Measurements from ENCODE around the gene TNFRSF4.

TNFRSF4 gene

DNA sequence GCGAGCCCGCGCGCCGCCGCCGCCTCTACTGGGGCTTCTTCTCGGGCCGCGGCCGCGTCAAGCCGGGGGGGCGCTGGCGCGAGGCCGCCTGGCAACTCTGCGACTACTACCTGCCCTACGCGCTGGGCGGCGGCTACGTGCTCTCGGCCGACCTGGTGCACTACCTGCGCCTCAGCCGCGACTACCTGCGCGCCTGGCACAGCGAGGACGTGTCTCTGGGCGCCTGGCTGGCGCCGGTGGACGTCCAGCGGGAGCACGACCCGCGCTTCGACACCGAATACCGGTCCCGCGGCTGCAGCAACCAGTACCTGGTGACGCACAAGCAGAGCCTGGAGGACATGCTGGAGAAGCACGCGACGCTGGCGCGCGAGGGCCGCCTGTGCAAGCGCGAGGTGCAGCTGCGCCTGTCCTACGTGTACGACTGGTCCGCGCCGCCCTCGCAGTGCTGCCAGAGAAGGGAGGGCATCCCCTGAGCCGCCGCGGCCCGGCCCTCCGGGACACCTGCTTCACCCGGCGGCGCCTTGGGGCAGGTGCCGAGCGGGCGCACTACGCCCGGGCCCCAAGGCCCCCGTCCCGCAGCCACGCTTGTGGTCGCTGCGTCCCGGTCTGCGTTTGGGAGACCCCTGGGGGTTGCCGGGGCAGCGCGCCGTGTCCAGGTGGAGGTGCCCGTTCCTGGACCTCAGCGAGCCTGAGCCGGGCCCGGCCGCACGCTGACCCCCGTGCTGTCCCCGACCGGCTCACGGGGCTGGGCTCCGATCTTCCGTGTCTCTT lies 19.0 kb upstream of the TNFRSF4 start:
- DNase-seq (ENCODE audit: low spot score), result no peak

DNA sequence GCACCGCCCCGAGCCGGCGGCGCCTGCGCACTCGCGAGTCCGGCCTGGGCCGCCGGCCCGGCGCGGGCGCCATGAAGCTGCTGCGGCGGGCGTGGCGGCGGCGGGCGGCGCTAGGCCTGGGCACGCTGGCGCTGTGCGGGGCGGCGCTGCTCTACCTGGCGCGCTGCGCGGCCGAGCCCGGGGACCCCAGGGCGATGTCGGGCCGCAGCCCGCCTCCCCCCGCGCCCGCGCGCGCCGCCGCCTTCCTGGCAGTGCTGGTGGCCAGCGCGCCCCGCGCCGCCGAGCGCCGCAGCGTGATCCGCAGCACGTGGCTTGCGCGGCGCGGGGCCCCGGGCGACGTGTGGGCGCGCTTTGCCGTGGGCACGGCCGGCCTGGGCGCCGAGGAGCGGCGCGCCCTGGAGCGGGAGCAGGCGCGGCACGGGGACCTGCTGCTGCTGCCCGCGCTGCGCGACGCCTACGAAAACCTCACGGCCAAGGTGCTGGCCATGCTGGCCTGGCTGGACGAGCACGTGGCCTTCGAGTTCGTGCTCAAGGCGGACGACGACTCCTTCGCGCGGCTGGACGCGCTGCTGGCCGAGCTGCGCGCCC lies 18.3 kb upstream of the TNFRSF4 start, which contains the start of gene B3GALT6:
Gene B3GALT6, plus strand, starts transcription at position 30 of the 588 bp plus-strand sequence. Its CDS starts 42 bp downstream, at position 72.
- no peak for DNase-seq (ENCODE audit: low spot score)

DNA sequence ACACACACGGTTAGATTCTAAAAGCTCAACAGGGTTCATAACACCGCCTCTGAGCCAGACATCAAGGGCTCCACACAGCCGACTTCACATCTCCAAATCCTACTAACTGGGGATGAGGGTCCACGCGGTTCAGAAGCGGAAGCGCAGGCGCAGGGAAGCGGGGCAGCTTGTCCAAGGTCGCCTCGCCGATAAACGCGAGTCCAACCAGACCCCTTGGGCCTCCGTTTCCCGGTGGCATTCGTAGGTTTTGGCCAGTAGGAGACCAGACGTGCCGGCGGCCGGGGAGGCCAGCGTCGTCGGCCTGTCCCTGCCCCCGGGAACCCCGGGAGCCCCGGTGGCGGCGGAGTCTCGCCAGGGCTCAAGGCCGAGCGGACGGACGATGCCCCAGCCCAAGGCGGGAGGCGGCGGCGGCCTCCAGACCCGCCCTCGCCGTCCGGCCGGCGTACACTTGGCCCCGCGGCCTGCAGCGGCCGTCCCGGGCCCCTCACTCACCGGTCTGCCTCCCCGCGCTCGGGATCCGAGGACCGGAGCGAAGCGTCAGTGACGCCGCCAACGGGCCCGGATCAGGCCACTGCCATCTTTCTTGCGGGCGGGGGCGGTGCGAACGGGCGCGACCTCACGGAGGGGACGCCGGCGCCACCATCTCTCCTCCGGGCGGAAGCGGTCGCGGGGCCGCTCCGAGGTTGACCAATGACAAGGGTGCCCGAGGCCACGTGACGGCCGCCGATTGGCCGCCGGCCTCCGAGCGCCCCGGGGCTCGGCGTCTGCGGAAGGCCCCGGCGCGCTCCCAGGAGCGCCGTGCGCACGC lies 17.7 kb upstream of the TNFRSF4 start, which contains the start of gene SDF4:
Gene SDF4, minus strand, starts transcription at position 602 of the 808 bp plus-strand sequence. CDS start 3,229 bp downstream, outside the sequence.
- peak; percentile 92 for DNase-seq (ENCODE audit: low spot score)

DNA sequence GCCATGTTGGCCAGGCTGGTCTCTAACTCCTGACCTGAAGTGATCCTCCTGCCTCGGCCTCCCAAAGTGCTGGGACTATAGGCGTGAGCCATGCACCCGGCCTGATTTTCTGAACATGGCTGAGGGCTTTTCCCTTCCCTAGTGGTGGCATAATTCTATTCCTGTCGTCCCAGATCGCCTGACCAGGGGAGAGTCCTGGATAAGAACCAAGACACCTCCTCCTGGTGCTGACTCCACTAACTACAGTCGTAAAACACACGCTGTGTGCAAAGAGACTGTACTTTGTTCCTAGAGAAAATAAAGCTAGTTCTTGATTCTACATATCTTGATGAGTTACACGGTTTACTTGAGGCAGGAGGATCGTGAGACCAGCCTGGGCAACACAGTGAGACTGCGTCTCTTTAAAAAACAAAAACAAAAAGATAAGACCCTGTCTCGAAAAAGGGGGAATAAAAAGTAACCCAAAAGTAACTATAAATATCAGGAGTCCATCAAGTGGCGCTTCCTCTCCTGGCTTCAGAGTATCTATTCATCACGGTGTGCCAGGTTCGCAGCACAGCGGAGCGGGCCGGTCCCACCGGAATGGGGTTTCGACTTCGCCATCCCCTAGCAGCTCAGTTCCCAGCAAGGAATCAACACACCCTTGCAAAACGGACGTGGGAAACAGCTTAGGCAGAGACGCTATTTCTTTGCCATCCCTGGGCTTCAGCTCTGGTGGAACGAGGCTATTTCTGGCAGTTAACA lies 16.9 kb upstream of the TNFRSF4 start:
- DNase-seq (ENCODE audit: low spot score), result no peak

DNA sequence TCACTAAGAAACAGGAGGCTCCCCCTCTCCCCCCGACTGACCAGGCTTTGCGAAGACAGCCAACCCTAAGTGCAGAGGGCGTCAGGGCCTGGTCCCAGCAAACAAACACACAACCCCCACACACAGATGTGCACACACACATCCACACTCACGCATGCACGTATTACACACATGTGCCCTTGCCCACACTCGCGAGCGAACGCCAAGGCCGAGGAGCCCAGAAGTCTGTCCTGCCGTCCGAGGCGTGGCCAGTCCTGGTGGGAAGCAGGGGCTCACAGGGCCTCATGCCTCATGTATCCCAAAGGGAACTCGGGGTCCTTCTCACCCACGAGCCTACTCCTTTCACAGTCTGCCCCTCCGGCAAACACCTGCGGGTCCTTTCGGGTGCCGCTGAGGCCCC lies 15.8 kb upstream of the TNFRSF4 start:
- no peak for DNase-seq (ENCODE audit: low spot score)

DNA sequence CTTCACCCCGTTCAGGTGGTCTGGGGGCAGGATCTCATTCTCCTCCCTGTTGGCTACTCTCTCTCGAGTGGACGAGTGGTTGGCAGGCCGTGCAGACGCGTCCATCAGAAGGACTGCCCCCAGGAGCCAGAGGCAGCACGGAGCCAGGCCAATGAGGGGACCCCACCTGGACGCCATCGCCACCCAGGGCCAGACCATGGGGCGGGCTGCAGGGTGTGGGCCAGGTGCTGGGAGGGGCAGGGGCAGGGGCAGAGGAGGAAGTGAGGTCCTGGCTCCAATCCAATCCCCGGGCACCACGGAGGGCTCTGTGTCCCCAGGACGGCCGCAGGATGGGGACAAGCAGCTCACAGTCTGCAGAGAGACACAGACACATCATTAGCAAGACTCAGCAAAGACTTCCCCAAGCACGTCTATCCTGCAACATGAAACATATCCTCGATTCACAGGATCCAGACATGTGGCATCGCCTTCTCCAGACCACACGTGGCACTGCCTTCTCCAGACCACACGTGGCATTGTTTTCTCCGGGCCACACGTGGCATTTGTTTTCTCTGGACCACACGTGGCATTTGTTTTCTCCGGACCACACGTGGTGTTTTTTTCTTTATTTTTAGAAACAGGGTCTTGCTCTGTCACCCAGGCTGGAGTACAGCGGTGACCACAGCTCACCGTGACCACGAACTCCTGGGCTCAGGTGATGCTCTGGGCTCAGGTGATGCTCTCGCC lies 14.8 kb upstream of the TNFRSF4 start:
- DNase-seq (ENCODE audit: low spot score), result no peak

DNA sequence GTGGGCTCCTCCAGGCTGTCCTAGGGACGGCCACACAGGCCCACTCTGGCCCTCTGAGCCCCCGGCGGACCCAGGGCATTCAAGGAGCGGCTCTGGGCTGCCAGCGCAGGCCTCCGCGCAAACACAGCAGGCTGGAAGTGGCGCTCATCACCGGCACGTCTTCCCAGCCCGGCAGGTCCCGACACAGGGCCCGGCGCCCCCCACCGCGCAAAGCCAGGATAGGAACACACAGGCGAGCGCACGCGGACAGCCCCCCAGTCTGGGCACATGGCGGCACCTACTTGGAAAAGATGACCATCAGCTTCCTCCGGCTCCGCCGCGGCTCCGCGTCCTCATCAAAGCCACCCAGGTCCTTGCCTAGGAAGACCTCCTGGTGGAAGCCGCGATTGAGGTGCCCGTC lies 14.2 kb upstream of the TNFRSF4 start:
- no peak for DNase-seq (ENCODE audit: low spot score)

DNA sequence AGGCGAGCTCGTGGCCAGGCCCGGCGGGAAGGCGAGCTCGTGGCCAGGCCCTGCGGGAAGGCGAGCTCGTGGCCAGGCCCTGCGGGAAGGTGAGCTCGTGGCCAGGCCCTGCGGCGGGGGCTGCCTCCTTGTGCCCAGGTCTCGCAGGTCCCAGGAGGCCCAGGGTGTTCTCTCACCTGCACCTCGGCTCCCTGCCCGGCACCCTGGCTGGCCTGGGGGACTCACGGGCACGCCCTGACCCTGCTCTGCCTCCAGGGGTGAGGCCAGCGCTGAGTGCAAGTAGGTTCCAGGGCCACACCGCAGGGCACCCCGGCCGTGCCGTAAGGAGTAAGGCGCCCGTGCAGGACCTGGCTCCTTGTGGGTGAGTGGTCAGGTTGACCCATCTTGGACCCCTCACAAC lies 13.4 kb upstream of the TNFRSF4 start:
- no peak for DNase-seq (ENCODE audit: low spot score)

DNA sequence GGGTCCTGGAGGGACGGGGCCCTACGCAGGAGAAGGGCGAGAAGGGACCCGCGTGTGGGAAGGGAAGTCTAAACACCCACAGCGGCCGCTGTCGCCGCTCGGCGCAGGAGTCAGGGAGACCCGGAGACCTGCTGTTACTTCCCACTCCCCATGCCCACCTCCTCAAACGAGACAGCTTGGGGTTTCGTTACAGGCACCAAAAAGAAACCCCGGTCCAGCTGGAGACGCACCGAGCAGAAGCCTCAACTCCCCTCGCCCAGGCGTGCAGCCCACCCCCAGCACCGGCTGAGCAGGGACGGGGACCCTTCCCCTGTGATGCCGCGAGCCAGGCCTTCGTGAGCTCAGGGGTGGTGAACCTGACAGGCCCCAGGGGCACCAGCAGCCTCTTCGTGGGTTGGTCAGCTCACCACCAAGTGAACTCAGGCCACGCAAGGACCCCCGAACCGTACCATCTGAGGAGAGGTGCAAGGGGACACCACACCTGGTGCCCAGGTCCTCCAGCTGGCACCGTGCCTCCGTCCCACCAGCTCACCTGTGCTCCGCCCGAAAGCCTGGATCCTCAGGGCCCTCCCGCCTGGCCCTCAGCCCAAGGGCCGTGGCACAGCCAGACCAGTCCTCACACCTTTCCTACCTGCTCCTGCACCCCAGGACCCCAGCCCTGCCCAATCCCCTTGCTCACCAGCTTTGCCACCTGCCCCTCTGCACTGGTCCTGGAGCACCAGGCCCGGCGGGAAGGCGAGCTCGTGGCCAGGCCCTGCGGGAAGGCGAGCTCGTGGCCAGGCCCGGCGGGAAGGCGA lies 12.8 kb upstream of the TNFRSF4 start:
- DNase-seq (ENCODE audit: low spot score), result no peak

DNA sequence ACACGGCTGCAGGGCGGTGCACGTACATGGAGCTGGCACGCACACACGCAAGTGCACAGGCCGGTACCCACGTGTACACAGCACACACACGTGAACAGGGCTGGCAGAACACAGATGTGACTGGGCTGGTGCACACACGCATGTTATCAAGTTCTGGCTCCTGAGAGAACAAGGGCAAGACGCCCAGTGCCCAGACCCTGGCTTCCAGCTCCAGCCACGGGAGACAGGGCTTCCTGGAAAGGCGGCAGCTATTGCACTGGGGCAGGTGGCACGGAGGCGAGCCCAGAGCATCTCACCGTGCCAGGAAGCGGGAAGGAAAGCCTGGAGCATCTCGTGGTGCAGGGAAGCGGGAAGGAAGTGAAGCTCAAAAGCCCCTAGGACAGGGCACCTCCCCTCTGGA lies 12.0 kb upstream of the TNFRSF4 start:
- no peak for DNase-seq (ENCODE audit: low spot score)

DNA sequence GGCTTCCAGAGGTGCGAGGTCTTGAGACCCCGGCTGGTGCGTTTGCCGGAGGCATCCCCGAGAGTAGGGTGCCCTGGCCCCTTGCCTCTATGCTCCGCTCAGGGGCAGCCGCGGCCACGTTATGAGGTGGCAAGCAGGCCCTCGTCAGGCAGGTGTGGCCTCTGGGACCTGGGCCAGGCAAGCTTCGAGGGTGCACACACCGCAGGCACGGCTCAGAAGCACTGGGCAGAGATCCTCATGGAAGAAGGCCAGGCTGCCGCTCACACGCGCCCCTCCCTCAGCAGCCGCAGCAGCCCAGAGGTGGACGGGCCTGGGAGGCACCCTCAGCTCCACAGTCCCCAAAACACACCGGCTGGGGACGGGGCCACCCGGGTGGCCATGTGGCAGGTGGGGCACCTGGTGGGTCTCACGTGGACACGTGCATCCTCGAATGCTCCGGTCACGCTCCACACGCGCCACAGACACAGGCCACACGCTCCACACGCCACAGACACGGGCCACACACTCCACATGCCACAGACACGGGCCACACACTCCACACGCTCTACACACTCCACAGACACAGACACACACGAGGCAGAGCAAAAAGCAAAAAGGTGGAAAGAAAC lies 11.4 kb upstream of the TNFRSF4 start:
- DNase-seq (ENCODE audit: low spot score), result no peak

DNA sequence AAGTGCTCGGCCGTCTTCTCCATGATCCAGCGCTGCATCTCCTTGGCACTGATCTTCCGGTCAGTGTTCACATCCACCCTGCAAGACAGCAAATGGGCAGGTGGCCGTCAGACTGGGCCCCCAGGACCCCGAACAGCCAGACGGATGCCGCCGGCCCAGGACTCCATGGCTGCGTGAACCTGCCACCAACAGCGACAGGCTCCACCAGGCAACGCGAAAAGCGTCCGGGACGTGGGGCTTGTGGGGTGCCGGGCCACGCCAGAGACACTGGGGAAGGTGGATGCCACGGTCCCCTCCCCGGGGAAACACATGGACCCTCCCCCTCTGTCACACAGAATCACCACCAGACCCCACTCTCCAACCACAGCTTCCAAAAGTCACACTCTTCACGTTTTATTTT lies 9.9 kb upstream of the TNFRSF4 start:
- no peak for DNase-seq (ENCODE audit: low spot score)

DNA sequence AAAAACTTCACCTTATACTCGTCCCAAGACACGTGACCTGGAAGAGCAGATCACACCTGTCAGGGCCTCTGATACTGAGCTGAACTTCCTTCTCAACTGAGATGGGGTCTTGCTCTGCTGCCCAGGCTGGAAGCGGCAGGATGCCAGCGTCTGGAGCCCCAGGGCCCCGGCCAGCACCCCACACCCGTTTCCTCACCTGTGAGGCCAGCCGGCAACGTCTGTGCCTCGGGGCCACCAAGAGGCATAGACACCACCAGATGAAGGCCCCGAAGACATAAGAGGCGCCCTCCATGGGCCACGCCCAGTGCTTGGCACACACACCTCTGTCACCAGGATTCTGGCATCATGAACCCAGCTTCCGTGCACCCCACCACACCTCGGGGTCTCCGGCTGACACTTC lies 9.4 kb upstream of the TNFRSF4 start:
- no peak for DNase-seq (ENCODE audit: low spot score)

DNA sequence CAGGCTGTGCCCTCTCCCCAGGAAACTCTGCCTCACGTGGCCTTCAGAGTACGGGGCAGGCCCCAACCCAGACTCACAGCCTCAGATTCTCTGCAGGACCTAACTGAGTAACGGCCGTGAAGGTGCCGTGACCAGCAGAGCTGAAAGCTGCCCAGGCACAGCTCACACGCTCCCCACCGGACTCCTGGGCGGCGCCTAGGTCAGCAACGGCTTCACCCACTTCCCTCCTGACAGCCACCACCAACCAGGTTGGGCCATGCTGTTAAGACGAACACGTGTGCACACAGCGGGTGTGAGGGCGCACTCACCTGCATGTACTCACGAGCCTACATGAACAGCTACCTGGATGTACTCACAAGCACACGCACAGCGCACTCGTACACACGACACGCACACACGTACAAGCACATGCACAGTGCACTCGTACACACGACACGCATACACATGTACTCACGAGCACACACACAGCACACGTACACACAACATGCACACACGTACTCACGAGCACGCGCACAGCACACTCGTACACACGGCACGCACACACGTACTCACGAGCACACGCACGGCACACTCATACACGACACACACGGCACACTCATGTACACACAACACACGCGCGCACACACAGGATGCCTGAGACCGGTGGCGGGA lies 8.7 kb upstream of the TNFRSF4 start:
- DNase-seq (ENCODE audit: low spot score), result no peak

DNA sequence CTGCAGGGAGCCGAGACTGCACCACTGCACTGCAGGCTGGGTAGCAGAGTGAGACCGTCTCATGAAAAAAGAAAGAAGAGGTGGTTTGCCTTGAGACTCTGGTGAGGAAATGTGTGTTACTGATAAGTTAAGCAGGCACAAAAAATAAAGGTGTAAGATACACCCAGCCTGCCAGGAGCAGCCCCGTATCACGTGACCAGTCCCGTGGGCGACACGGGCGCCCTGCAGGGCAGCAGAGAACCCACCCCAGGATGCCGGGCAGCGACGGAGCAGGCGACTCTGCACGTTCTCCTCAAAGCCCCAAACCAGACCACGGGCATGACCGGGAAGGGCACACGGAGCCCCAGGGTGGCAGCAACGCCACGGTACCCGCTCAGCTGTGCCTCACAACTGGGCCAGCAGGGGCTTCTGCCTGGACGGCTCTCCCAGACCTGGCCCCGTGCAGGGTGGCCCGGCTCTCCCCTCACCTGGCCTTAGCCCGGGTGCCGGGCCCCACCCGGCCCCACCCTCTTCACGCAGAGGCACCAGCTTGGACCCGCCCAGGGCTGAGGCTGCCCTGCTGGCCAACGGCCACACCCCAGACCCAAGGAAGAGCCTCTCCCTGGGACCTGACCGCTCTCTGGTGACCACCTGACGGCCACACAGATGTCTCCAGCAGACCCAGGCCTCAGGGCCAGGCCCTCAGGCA lies 8.1 kb upstream of the TNFRSF4 start:
- DNase-seq (ENCODE audit: low spot score), result no peak

DNA sequence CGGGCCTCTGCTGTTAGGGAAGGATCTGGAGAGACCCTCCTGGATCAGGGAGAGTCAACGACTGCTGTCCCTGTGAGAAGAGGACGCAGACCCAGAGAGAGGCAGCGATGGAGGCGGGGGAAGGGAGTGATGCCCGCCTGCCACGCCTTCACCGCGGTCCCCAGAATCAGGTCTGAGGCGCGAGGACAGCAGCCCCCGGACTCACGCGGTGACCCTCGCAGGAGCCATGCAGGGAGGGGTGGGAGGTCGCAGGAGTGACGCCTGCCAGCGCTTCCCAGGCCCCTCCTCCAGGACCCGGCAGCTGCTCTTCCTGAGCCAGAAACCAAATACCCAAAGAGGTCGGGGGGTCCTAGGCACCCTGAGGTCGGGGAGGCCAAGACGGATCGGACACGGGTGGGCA lies 6.2 kb upstream of the TNFRSF4 start:
- no peak for DNase-seq (ENCODE audit: low spot score)

DNA sequence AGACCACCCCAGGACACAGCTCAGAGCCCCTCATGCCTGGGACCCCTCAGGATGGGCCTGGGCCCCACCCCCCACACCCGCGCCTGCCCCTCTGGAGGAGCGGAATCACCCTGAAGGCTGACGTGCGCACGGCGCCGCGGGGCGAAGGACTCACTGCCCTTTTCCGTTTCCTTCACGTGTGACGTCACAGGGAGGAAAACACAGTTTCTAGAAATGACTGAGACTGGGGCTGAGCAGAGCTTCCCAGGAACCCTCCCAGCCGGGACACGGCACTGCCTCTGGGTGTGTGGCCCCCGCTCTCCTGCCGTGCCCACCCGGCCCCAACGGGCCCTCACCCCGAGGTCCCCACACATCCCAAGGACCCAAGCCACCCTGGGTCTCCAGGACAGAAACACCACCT lies 5.4 kb upstream of the TNFRSF4 start:
- DNase-seq (ENCODE audit: low spot score), result no peak

DNA sequence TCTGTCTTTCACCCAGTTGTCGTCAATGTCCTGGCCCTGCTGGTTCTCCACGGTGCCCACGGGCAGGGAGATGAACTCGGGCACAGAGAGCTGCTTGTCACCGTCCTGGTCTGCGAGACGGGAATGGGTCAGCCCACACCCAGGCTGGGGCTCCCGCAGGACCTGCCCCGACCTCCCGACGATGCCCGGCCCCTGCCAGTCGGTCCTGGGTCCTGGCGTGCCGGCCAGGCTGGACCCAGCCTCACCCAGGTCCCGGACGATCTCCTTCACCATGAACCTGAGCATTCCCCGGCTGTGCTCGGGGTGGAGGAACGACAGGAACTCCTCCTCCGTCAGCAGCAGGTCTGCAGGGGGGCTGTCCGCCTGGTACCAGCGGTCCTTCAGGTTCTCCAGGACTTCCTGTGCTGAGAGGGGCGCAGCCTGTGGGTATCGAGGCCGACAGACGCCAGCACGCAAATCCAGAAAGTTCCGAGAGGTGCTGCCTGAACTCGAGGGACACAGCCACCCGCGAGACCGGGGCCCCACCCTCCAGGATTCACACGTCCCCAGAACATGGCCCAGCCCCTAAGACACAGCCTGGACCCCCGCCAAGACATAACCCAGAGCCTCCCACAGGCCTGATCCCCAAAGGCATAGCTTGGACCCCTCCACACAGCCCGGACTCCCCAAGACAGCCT lies 4.7 kb upstream of the TNFRSF4 start:
- no peak for DNase-seq (ENCODE audit: low spot score)

Measured in pons (tissue), 1 donor.